IPS-18c (cell line): ENCODE results near the gene ABHD2.

Experiments used
- H3K4me3 ChIP-seq: 2 replicates; pipeline ENCODE4 v1.7.0; 2013; ENCODE audit warnings: low read depth, mild to moderate bottlenecking, low read length, moderate library complexity; ENCODE audit not compliant: insufficient read depth
- H3K9me3 ChIP-seq: one replicate; pipeline ENCODE4 v1.6.1; 2013; ENCODE audit warnings: mild to moderate bottlenecking, low read length, moderate library complexity; ENCODE audit not compliant: control insufficient read depth, insufficient read depth

The ABHD2 gene

GRCh38 chr15:89184886-89185526 lies 96.8 kb downstream of the ABHD2 start:
- no peak overlapping the region for H3K4me3 ChIP-seq
- H3K9me3 ChIP-seq = no peaks in the 10 kb centered on the region

- H3K9me3 ChIP-seq = no peaks in the 10 kb centered on the region
These were observed 98.5 kb downstream of the ABHD2 start for GRCh38 chr15:89186803-89187202.

GRCh38 chr15:89187301-89187985 lies 99.2 kb downstream of the ABHD2 start:
- Histone ChIP-seq H3K9me3 (no peaks in the 10 kb centered on the region), H3K4me3 (no peak overlapping the region)

More at GRCh38 chr15:89186803-89187202, 98.5 kb downstream of the ABHD2 start:
- no peak overlapping the region for H3K4me3 ChIP-seq

GRCh38 chr15:89187986-89188514 lies 99.8 kb downstream of the ABHD2 start:
- Histone ChIP-seq H3K9me3 (no peaks in the 10 kb centered on the region), H3K4me3 (no peak overlapping the region)

GRCh38 chr15:89192136-89192535 lies 103.9 kb downstream of the ABHD2 start:
- H3K4me3 ChIP-seq = no peak overlapping the region
- no peaks in the 10 kb centered on the region for H3K9me3 ChIP-seq

- H3K9me3 ChIP-seq = no peaks in the 10 kb centered on the region
These were observed 104.5 kb downstream of the ABHD2 start for GRCh38 chr15:89192766-89193165.

GRCh38 chr15:89194608-89195007 lies 106.4 kb downstream of the ABHD2 start:
- H3K9me3 ChIP-seq = no peaks in the 10 kb centered on the region

More at GRCh38 chr15:89192766-89193165, 104.5 kb downstream of the ABHD2 start:
- H3K4me3 ChIP-seq = no peak overlapping the region

GRCh38 chr15:89195836-89196235 lies 107.6 kb downstream of the ABHD2 start:
- Histone ChIP-seq H3K4me3 (no peak overlapping the region), H3K9me3 (no peaks in the 10 kb centered on the region)

More at GRCh38 chr15:89194608-89195007, 106.4 kb downstream of the ABHD2 start:
- H3K4me3 ChIP-seq = no peak overlapping the region

GRCh38 chr15:89196241-89196640 lies 108.0 kb downstream of the ABHD2 start:
- no peaks in the 10 kb centered on the region for H3K9me3 ChIP-seq
- H3K4me3 ChIP-seq = no peak overlapping the region

- H3K9me3 ChIP-seq = no peaks in the 10 kb centered on the region
- no peak overlapping the region for H3K4me3 ChIP-seq
These were observed 108.7 kb downstream of the ABHD2 start for GRCh38 chr15:89196994-89197393.

GRCh38 chr15:89197503-89197971 lies 109.3 kb downstream of the ABHD2 start:
- Histone ChIP-seq H3K4me3 (no peak overlapping the region), H3K9me3 (no peaks in the 10 kb centered on the region)

GRCh38 chr15:89198196-89198595 lies 109.9 kb downstream of the ABHD2 start:
- no peak overlapping the region for H3K4me3 ChIP-seq
- H3K9me3 ChIP-seq = no peaks in the 10 kb centered on the region

- Histone ChIP-seq H3K9me3 (no peaks in the 10 kb centered on the region), H3K4me3 (no peak overlapping the region)
These were observed 110.7 kb downstream of the ABHD2 start for GRCh38 chr15:89198934-89199333.

GRCh38 chr15:89199746-89200145 lies 111.5 kb downstream of the ABHD2 start:
- H3K4me3 ChIP-seq = peak overlapping the region; percentile 6; the same call in 1 of the 2 replicates
- no peaks in the 10 kb centered on the region for H3K9me3 ChIP-seq

GRCh38 chr15:89200182-89200581 lies 111.9 kb downstream of the ABHD2 start:
- Histone ChIP-seq H3K4me3 (no peak overlapping the region), H3K9me3 (no peaks in the 10 kb centered on the region)

GRCh38 chr15:89201465-89202005 lies 113.3 kb downstream of the ABHD2 start:
- no peak overlapping the region for H3K4me3 ChIP-seq
- no peaks in the 10 kb centered on the region for H3K9me3 ChIP-seq

GRCh38 chr15:89203705-89204273 lies 115.5 kb downstream of the ABHD2 start:
- no peak overlapping the region for H3K4me3 ChIP-seq

More at GRCh38 chr15:89203705-89204273, 115.5 kb downstream of the ABHD2 start:
- no peaks in the 10 kb centered on the region for H3K9me3 ChIP-seq
